Nephron (organoid): ENCODE data around the gene NUPR1.
"Not testable (repeated sequence)": the region's sequence is repeated elsewhere in the genome, so short reads cannot be mapped to it uniquely, and the experiment has no call there.

Experiments
- H3K27ac Mint-ChIP-seq, 3 experiments: 2 replicates each; pipeline ENCODE4 v1.8.0; 2020; ENCODE audit warnings: mixed read lengths in 3 of 3, mild to moderate bottlenecking in 2 of 3, moderate library complexity in 1 of 3
- H3K27me3 Mint-ChIP-seq: 2 replicates; pipeline ENCODE4 v1.8.0; 2021; ENCODE audit warnings: low read depth, mild to moderate bottlenecking, moderate library complexity, mixed read lengths
- H3K36me3 Mint-ChIP-seq: 2 replicates; pipeline ENCODE4 v1.8.0; 2020; ENCODE audit warnings: low read depth, mixed read lengths
- H3K4me1 Mint-ChIP-seq: 2 replicates; pipeline ENCODE4 v1.8.0; 2020; ENCODE audit warnings: mixed read lengths
- H3K4me3 Mint-ChIP-seq, 3 experiments: 2 replicates each; pipeline ENCODE4 v1.8.0; 2020; ENCODE audit warnings: mild to moderate bottlenecking in 3 of 3, mixed read lengths in 3 of 3, moderate library complexity in 2 of 3
- H3K9me3 Mint-ChIP-seq: 2 replicates; pipeline ENCODE4 v1.8.0; 2020; ENCODE audit warnings: mixed read lengths
- CTCF ChIP-seq, 3 experiments: fragments of 200-600 bp; sonication (generic); IDR thresholded peaks; one replicate each; pipeline ENCODE4 v1.5.0; 2021; ENCODE audit warnings: antibody characterized with exemption in 3 of 3; ENCODE audit not compliant: unreplicated experiment in 3 of 3

The NUPR1 gene

DNA sequence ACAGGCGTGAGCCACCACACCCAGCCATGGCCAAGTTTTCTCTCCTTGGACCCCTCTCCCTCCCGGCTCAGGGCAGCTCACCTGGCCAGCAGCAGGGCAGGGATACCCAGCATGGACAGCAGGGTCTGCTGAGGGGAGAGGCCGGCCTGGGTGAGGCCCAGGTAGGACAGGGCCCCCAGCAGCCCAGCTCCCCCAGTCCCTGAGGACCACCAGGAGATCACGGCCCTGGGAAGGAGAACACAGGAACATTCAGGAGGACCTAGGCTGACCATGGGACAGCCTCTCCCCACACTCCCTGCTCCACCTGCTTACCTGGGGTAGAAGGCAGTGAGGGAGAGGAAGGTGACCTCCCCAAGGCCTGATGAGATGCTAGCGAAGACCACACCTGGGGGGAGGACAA lies 52.5 kb downstream of the NUPR1 start:
- H3K9me3 Mint-ChIP-seq: no peaks in the 10 kb centered on the region
- H3K4me1 Mint-ChIP-seq: no peaks in the 10 kb centered on the region
- no peak overlapping the region for H3K4me3 Mint-ChIP-seq
- no peak for TF ChIP-seq CTCF (IDR thresholded peaks at IDR 0.05; ENCODE audit: unreplicated experiment in 3 of 3)
- peaks cover 21% of the 10 kb centered on the region for H3K36me3 Mint-ChIP-seq
- no peaks in the 10 kb centered on the region for H3K27me3 Mint-ChIP-seq
- H3K27ac Mint-ChIP-seq: no peak overlapping the region

- peaks cover 18% of the 10 kb centered on the region for H3K36me3 Mint-ChIP-seq
- H3K4me3 Mint-ChIP-seq, H3K27ac Mint-ChIP-seq, H3K27me3 Mint-ChIP-seq, H3K4me1 Mint-ChIP-seq, H3K9me3 Mint-ChIP-seq: not testable (repeated sequence)
Observed at GRCh38 chr16:28483361-28483760, 55.4 kb downstream of the NUPR1 start.
